ENCODE data around the gene CASQ2. TPM values are rescaled to one million over a fixed set of nuclear protein-coding genes. Genes with fewer than 3 reads are reported as not detected.

Gene CASQ2
- total and polyA plus RNA-seq, 8 donors, result 0.32 to 4.8 (median 0.65) TPM

DNA sequence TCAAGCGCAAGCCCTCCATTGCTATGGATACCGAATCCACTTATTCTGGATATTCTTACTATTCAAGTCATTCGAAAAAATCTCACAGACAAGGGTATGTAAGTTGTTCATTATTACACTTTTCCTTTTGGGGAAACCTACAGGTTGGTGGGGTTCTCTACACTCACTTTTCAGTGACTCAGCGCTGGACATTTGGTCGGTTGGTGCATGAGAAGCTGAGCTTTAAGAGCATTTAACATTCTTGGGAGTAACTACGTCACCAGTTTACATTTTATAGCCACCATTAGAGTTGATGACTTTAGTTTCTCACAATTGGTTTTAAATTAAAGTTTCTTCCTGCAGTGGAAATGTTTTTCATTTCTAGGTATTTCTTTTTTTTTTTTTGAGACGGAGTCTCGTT is 117.1 kb downstream of the CASQ2 start:
- Histone ChIP-seq H3K9me3 (no peaks in the 10 kb centered on the region), H3K27me3 (no peaks in the 10 kb centered on the region), H3K4me3 (no peak overlapping the region), H3K27ac (no peak overlapping the region), H3K36me3 (peaks cover 0 to 7% of the 10 kb centered on the region in 2 donors), H3K4me1 (peaks cover 9 to 14% of the 10 kb centered on the region in 2 donors)
- DNase-seq (no peak), ATAC-seq (no peak)
- TF ChIP-seq, protein P1, sequence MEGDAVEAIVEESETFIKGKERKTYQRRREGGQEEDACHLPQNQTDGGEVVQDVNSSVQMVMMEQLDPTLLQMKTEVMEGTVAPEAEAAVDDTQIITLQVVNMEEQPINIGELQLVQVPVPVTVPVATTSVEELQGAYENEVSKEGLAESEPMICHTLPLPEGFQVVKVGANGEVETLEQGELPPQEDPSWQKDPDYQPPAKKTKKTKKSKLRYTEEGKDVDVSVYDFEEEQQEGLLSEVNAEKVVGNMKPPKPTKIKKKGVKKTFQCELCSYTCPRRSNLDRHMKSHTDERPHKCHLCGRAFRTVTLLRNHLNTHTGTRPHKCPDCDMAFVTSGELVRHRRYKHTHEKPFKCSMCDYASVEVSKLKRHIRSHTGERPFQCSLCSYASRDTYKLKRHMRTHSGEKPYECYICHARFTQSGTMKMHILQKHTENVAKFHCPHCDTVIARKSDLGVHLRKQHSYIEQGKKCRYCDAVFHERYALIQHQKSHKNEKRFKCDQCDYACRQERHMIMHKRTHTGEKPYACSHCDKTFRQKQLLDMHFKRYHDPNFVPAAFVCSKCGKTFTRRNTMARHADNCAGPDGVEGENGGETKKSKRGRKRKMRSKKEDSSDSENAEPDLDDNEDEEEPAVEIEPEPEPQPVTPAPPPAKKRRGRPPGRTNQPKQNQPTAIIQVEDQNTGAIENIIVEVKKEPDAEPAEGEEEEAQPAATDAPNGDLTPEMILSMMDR (IDR thresholded peaks at IDR 0.05), result no peak
- intact Hi-C loops (cut with DNase I), result no loop called here

DNA sequence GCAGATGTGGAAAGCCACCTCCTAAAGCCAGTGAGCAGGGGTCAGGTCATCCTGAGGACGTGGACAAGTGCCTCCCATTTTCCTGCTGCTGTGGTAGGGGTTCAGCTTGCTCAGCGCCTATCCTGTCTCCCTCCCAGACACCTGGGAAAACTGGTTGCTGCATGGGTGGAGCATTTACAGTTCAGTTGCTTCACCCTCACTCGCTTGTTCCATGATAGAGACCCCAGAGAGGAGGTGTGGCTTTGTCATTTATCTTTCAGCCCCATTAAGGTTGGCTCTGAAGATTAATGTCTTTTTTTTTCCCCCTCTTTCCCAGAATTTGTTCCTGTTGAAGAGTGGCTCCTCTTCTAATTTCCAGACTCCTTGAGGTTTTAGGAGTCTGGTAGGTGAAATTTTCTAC is 117.6 kb downstream of the CASQ2 start:
- Histone ChIP-seq H3K4me1 (peaks cover 9 to 12% of the 10 kb centered on the region in 2 donors), H3K4me3 (no peak overlapping the region), H3K9me3 (no peaks in the 10 kb centered on the region), H3K27me3 (no peaks in the 10 kb centered on the region), H3K27ac (no peak overlapping the region), H3K36me3 (peaks cover 0 to 7% of the 10 kb centered on the region in 2 donors)
- intact Hi-C loops (cut with DNase I), result no loop called here
- TF ChIP-seq, protein P1 (IDR thresholded peaks at IDR 0.05), result no peak
- ATAC-seq, result no peak
- no peak for DNase-seq

Other genes starting within 250 kb of the CASQ2 start
- 10 to 100 TPM; 14.7 to 16.6 TPM for gene VANGL1, start 126.7 kb downstream of the CASQ2 start, total RNA-seq
- gene VANGL1, start 126.7 kb downstream of the CASQ2 start, polyA plus RNA-seq (ENCODE audit: insufficient read length in 6 of 6), result 10 to 100 TPM; 12.7 to 18.9 (median 14.8) TPM
- not detected for gene NHLH2, start 72.4 kb upstream of the CASQ2 start, total RNA-seq
- gene NHLH2, start 72.4 kb upstream of the CASQ2 start, polyA plus RNA-seq (ENCODE audit: insufficient read length in 6 of 6), result not detected
- 10 to 100 TPM; 11.2 to 23.0 TPM for gene SLC22A15, start 207.8 kb upstream of the CASQ2 start, total RNA-seq
- gene SLC22A15, start 207.8 kb upstream of the CASQ2 start, polyA plus RNA-seq (ENCODE audit: insufficient read length in 6 of 6), result 1 to 10 TPM; 3.2 to 4.7 (median 4.0) TPM